IPS-15b (cell line): Measurements from ENCODE around the gene PLEKHB2.
A peak's percentile ranks its signal among the peaks of the same experiment; 100 is the strongest.
"Not testable (repeated sequence)": the region's sequence is repeated elsewhere in the genome, so short reads cannot be mapped to it uniquely, and the experiment has no call there.

ENCODE experiments used
- H3K27me3 ChIP-seq: one replicate; pipeline ENCODE4 v1.6.1; 2013; ENCODE audit warnings: low read length; ENCODE audit not compliant: control insufficient read depth, insufficient read depth
- H3K36me3 ChIP-seq: one replicate; pipeline ENCODE4 v1.6.1; 2013; ENCODE audit warnings: low read length; ENCODE audit not compliant: control insufficient read depth, insufficient read depth
- H3K4me1 ChIP-seq: one replicate; pipeline ENCODE4 v1.6.1; 2013; ENCODE audit warnings: mild to moderate bottlenecking, low read length; ENCODE audit not compliant: control insufficient read depth, insufficient read depth
- H3K4me3 ChIP-seq: one replicate; pipeline ENCODE4 v1.5.1; 2013; ENCODE audit warnings: low read depth, low read length
- H3K9ac ChIP-seq: one replicate; pipeline ENCODE4 v1.6.1; 2013; ENCODE audit warnings: low read depth, mild to moderate bottlenecking, low read length
- H3K9me3 ChIP-seq: one replicate; pipeline ENCODE4 v1.6.1; 2013; ENCODE audit warnings: mild to moderate bottlenecking, low read length; ENCODE audit not compliant: control insufficient read depth, insufficient read depth

Gene PLEKHB2

DNA sequence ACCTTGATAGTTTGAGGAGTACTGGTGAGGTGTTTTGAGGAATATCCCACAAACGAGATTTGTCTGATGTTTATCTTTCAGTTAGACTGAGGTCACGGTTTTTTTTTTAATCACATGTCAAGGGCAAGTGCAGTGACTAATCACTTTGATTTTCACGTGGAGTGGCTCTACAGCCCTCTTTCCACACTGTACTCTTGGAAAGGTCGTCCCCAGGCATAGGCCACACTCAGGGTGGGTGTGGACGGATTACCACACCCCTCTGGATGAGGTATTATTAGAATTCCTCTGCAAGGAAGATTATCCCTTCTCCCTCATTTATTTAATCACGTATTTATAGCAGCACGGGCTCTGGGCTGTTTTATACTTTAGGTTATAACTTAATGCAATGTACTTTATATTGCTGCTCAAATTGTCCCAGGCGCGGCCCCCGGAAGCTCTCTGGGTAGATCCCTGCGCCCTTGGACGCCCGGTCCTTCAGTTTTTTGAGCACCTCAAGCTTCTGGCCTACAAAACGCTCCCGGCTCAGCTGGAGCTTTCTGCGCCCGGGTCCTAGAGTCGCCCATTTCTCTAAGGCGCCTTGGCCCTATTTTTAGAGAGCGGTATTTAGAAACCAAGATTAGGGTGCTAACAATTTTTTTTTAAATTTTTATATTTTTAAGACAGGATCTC lies 515 bp upstream of the PLEKHB2 start:
- Histone ChIP-seq H3K4me1 (peaks cover 10% of the 10 kb centered on the region), H3K27me3 (no peaks in the 10 kb centered on the region)

DNA sequence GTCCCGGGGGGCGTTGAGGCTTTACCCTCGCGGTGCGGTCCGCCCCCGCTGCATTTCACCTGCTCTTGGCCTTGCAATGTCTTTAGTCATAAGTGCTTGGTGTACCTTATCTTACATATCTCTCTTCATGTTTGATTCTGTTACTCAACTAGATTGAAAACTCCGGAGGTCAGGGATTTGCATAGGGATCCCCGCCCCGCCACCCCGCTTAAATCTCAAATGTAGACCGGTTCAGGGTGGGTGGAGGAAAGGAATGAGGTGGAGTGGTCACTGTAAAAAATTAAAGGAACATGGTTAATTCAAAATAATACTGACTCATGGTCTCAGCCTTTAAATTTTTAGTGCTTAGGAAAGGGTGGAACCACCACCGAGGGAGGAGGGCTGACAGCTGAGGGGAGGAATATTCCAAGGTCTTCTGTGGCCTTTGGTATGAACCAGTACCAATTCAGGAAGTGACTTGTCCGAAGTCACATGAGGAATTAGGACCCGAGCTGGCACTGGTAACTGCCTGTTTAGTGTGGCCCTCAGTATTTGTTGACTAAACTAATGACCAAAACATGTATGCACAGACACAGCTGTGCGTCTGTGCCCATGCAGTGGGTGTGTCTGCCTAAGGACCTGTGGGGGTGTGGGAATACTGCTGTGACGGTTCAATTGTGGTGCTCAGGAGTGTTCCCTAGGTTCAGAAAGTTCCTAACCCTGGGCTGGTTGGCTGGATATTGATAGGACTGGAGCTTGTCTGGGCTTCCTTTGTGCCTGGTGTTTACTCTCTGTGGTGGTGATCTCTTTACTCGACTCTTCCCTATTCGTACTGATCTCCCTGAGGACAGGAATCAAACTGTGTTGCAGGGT lies 1.0 kb downstream of the PLEKHB2 start:
- H3K9ac ChIP-seq = peak overlapping the region; percentile 87
- H3K36me3 ChIP-seq = no peaks in the 10 kb centered on the region
- H3K4me1 ChIP-seq = peaks cover 10% of the 10 kb centered on the region
- no peaks in the 10 kb centered on the region for H3K9me3 ChIP-seq
- no peaks in the 10 kb centered on the region for H3K27me3 ChIP-seq
- peak overlapping the region; percentile 93 for H3K4me3 ChIP-seq

More for the DNA sequence above, 515 bp upstream of the PLEKHB2 start:
- Histone ChIP-seq H3K9ac (peak overlapping the region; percentile 48), H3K9me3 (no peaks in the 10 kb centered on the region), H3K36me3 (no peaks in the 10 kb centered on the region), H3K4me3 (peak overlapping the region; percentile 93)

DNA sequence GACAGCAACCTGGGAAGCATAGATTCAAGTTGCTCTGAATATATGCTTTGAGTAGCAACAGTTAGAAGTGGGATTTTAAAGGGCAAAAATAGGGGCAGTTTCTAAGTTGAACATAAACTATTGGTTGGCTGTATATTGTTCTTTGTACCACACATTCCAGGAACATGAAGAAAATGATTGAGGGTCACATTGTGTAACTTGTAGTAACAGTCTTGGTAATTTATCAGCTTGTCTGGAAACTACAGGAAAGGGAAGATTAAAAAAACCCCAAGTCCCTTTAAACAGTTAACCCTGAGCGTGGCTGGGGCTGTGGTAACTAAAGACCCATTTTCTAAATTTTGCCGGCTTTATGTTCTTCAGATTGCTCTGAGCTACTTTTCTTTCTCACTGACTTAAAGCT lies 7.4 kb downstream of the PLEKHB2 start:
- H3K4me3 ChIP-seq = no peak overlapping the region
- H3K9ac ChIP-seq = no peak overlapping the region
- H3K9me3 ChIP-seq = no peaks in the 10 kb centered on the region
- no peaks in the 10 kb centered on the region for H3K27me3 ChIP-seq
- peaks cover 10% of the 10 kb centered on the region for H3K4me1 ChIP-seq
- H3K36me3 ChIP-seq = no peaks in the 10 kb centered on the region

DNA sequence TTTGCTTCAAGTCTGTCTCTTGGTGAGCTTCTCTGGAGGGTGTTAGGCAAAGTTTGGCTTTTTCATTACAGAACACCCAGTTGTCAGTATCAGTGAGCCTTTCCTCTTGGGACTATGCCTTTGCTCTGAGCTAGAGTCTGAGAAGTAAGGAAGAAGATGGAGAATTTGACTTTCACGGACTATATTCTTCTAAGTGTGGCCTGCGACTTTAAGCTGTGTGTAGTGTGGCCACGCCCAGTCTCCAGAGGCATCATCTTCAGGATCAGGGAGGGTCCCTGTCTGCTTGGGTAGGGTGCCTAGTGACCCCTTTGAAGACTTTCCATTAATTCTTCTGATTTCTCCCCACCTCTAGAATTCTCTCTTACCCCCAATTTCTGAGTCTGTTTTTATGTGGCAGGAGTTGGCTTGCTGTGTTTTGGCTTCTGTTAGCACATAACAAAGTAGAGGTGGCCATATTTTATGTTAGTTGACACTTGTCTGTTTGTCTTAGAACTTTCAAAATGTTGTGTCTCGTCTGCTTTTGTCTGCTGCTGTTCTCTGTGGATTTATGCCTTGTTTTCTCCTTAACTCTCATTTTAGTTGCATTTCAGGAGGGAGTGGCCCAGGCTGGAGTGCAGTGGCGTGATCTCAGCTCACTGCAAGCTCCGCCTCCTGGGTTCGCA lies 8.6 kb downstream of the PLEKHB2 start:
- peaks cover 10% of the 10 kb centered on the region for H3K4me1 ChIP-seq
- H3K36me3 ChIP-seq = peaks cover 2% of the 10 kb centered on the region
- no peaks in the 10 kb centered on the region for H3K27me3 ChIP-seq
- H3K9ac ChIP-seq = no peak overlapping the region
- no peak overlapping the region for H3K4me3 ChIP-seq
- no peaks in the 10 kb centered on the region for H3K9me3 ChIP-seq

DNA sequence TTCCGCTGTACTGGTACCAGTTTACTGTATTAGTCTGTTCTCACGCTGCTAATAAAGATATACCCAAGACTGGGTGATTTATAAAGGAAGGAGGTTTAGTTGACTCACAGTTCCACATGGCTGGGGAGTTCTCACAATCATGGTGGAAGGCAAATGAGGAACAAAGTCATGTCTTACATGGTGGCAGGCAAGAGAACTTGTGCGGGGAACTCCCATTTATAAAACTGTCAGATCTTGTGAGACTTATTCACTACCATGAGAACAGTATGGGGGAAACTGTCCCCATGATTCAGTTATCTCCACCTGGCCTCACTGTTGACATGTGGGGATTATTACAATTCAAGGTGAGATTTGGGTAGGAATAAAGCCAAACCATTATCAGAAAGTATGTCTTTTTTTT lies 9.8 kb downstream of the PLEKHB2 start:
- H3K36me3 ChIP-seq, H3K9me3 ChIP-seq, H3K4me3 ChIP-seq, H3K27me3 ChIP-seq, H3K9ac ChIP-seq: not testable (repeated sequence)
- H3K4me1 ChIP-seq = peaks cover 13% of the 10 kb centered on the region

DNA sequence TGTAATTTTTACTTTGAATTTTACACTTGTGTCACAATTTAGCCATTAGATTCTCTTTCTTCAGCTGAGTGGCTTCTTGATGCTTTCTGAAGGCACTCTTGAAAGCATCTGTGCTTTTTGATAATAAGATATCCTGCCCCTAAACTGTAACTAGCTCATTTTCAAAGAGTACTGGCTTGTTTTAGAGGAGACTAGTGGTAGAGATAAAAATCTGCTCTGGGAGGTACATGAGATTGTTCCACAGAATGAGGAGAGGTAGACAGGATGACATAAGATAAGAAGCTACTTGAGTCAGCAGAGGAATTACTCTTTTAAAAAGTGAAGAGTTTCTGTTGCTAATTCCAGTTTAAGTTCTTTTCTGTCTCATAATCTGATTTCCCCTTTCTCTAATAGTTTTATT lies 10.6 kb downstream of the PLEKHB2 start:
- no peak overlapping the region for H3K4me3 ChIP-seq
- no peaks in the 10 kb centered on the region for H3K27me3 ChIP-seq
- H3K9ac ChIP-seq = no peak overlapping the region
- H3K4me1 ChIP-seq = peaks cover 15% of the 10 kb centered on the region
- peaks cover 2% of the 10 kb centered on the region for H3K36me3 ChIP-seq
- H3K9me3 ChIP-seq = no peaks in the 10 kb centered on the region

DNA sequence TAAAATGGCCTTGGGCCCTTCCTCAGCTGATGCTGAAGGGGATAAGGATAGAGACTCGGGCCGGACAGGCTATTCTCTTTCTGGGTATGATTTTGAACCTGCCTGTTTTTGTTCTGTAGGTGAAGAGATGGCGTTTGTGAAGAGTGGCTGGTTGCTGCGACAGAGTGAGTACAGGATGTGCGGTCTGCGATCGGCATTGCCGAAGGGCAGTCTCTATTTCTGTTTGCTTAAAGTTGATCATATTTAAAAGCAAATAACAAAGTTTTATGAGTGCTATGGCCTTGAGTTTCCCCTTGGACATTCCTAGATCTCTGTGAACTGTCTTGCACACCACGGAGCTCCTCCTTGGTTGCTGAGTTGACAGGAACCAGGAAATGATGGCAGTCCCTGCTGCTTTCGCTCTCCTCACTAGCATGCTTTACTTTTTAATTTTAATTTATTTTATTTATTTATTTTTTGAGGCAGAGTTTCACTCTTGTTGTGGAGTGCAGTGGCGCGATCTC lies 15.7 kb downstream of the PLEKHB2 start:
- Histone ChIP-seq H3K4me3 (no peak overlapping the region), H3K36me3 (peaks cover 5% of the 10 kb centered on the region), H3K4me1 (peaks cover 5% of the 10 kb centered on the region)

DNA sequence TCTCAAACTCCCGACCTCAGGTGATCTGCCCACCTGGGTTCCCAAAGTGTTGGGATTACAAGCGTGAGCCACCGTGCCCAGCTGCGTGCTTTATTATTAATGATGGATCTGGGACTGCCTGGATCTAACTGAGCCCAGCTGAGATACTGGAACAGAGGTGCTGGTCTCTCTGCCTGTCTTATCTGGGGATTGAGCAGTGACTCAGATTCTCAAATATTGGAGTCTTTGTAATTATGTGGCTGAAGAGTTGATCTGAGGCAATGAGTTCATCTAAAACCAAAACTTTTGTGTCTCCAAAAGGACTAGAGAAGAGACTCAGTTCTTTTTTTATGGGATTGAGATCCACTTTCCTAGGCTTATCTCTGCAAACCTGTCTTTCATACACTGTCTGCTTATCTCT lies 16.3 kb downstream of the PLEKHB2 start:
- peaks cover 5% of the 10 kb centered on the region for H3K4me1 ChIP-seq
- H3K4me3 ChIP-seq = no peak overlapping the region
- H3K9ac ChIP-seq = no peak overlapping the region
- peaks cover 5% of the 10 kb centered on the region for H3K36me3 ChIP-seq
- H3K27me3 ChIP-seq = no peaks in the 10 kb centered on the region
- no peaks in the 10 kb centered on the region for H3K9me3 ChIP-seq

More for the DNA sequence above, 15.7 kb downstream of the PLEKHB2 start:
- Histone ChIP-seq H3K9ac (no peak overlapping the region), H3K9me3 (no peaks in the 10 kb centered on the region), H3K27me3 (no peaks in the 10 kb centered on the region)

DNA sequence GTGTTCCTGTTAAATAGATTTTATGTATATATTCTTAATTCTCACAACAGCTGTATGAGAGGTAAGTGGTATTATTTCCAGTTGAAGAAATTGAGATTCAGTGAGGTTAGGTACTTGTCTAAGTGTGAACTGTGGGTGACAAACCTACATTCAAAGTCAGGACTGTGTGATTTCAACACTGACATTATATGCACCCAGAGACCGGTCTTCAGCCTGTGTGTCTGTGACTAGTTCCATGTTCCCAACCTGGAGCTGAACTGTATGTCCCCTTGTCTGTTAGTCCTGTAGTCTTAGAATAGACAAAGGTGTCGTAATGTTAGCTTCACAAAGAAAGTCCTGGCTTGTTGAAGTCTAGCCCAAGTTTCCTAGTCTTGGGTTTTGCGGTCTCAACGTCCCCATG lies 17.4 kb downstream of the PLEKHB2 start:
- H3K9me3 ChIP-seq = no peaks in the 10 kb centered on the region
- H3K36me3 ChIP-seq = peaks cover 7% of the 10 kb centered on the region
- no peak overlapping the region for H3K9ac ChIP-seq
- no peak overlapping the region for H3K4me3 ChIP-seq
- no peaks in the 10 kb centered on the region for H3K27me3 ChIP-seq
- peaks cover 5% of the 10 kb centered on the region for H3K4me1 ChIP-seq

DNA sequence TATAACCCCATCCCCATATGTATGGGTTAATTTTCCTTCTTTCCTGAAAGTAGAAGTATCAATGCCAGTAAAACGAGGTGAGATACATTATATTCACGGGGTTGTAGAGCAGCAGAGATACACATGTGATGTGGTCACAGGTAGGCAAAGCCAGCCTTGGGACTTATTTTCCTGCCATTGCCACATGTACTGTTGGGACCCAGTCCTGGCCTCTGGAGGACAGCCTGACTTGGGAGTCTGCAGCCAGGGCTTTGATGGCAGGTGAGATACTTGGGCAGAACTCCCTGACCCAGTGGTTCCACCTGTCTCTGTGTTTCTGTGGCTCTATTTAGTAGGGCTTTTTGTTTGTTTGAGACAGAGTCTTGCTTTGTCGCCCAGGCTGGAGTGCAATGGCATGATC lies 18.1 kb downstream of the PLEKHB2 start:
- Histone ChIP-seq H3K27me3 (no peaks in the 10 kb centered on the region), H3K4me3 (no peak overlapping the region), H3K4me1 (peaks cover 5% of the 10 kb centered on the region), H3K9ac (no peak overlapping the region), H3K36me3 (peaks cover 7% of the 10 kb centered on the region), H3K9me3 (no peaks in the 10 kb centered on the region)

DNA sequence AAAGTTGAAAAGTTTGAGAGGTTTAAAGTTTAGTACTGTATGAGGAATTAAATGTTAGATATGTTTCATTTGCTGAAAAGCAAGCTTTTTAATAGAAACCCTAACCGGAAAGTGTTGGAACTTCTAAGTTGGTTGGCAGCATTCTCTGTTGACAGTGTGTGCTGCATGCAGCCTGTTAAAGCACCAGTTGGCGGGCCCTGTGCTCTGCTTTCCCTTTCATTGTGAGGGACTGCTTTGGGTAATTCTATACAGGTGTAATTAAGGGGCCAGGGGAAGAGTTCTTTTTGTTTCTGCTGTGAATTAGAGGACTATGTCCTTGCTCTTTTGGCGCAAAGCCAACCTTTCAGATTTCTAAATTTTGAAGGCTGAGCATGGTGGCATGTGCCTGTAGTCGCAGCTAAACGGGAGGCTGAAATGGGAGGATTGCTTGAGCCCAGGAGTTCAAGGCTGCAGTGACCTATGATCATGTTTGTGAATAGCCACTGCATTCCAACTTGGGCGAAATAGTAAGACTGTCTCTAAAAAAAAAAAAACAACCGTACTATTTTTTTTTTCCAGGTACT lies 20.1 kb downstream of the PLEKHB2 start:
- H3K27me3 ChIP-seq = no peaks in the 10 kb centered on the region
- no peaks in the 10 kb centered on the region for H3K9me3 ChIP-seq
- no peak overlapping the region for H3K9ac ChIP-seq
- peaks cover 2% of the 10 kb centered on the region for H3K4me1 ChIP-seq
- H3K36me3 ChIP-seq = peaks cover 8% of the 10 kb centered on the region
- no peak overlapping the region for H3K4me3 ChIP-seq
